ENCODE data around the gene KHDRBS1. TPM values are rescaled to one million over a fixed set of nuclear protein-coding genes. Genes with fewer than 3 reads are reported as not detected.
"Not testable (repeated sequence)": the region's sequence is repeated elsewhere in the genome, so short reads cannot be mapped to it uniquely, and the experiment has no call there.

KHDRBS1 gene
- total and polyA plus RNA-seq, 2 of the 13 experiments (the other 11 are each of a cell fraction or from before 2014, with no cell fraction given): 25.1 to 39.0 TPM

GRCh38 chr1:32001863-32002262 is 11.8 kb upstream of the KHDRBS1 start:
- Histone ChIP-seq H3K4me1 (ENCODE audit: insufficient read depth, low read length) (no peaks in the 10 kb centered on the region), H3K4me3 (replicated peaks in 1 of 3; ENCODE audit: insufficient read depth in 1 of 3, low read depth in 2 of 3, low read length in 3 of 3) (no peak overlapping the region), H3K4me2 (ENCODE audit: low read depth, low read length) (no peak overlapping the region), H2AFZ (ENCODE audit: low read length) (no peak overlapping the region), H3K9me3 (ENCODE audit: low read length) (no peaks in the 10 kb centered on the region), H3K36me3 (replicated peaks in 1 of 2; ENCODE audit: control insufficient read depth in 1 of 2, insufficient read depth in 2 of 2, low read length in 2 of 2) (no peaks in the 10 kb centered on the region), H3K27ac (ENCODE audit: extremely low read length, insufficient read depth, low read length) (no peak overlapping the region), H3K79me2 (ENCODE audit: insufficient read depth, low read length) (no peaks in the 10 kb centered on the region), H3K9ac (ENCODE audit: insufficient read depth, low read depth, low read length) (no peak overlapping the region), H4K20me1 (ENCODE audit: insufficient read depth, low read length) (no peaks in the 10 kb centered on the region), H3K27me3 (ENCODE audit: control insufficient read depth in 1 of 2, insufficient read depth in 2 of 2, low read length in 2 of 2) (no peaks in the 10 kb centered on the region; a peak in 2 of 5 replicates)
- ATAC-seq (no peak), DNase-seq (ENCODE audit: low spot score) (no peak), FAIRE-seq (no peak)
- TF ChIP-seq ZNF234 (CRISPR knock-in tag; conservative IDR thresholded peaks at IDR 0.05): no peak
- TF ChIP-seq JUND (CRISPR knock-in tag; IDR thresholded peaks at IDR 0.05): no peak
- no TSS peak for BruUV-seq (replicated peaks)
- WGBS (ENCODE audit: low lambda C conversion rate): 40% methylated on average over 5 of the region's 5 CpGs
- in situ Hi-C loops (cut with HindIII; ENCODE audit: extremely low pct_ligation_motif_present, low pct_unique_long_range_greater_than_20kb) (no loop called here), intact Hi-C loops (cut with micrococcal nuclease; ENCODE audit: unreplicated experiment) (no loop called here)
- POLR2A ChIA-PET: interaction anchor here (1.6 kb wide), 1 partner anchor 12 kb away, joined by 6 read pairs; the partner anchor contains the start of gene KHDRBS1
- CTCF ChIA-PET (ENCODE audit: low intra/inter-chr PET ratio, low total read pairs): no interaction called here

- FAIRE-seq; H3K4me2 ChIP-seq (ENCODE audit: low read depth, low read length); H3K9ac ChIP-seq (ENCODE audit: insufficient read depth, low read depth, low read length); in situ Hi-C loops (cut with HindIII; ENCODE audit: extremely low pct_ligation_motif_present, low pct_unique_long_range_greater_than_20kb); BruUV-seq (replicated peaks); ATAC-seq; CTCF ChIA-PET (ENCODE audit: low intra/inter-chr PET ratio, low total read pairs); H3K9me3 ChIP-seq (ENCODE audit: low read length); H2AFZ ChIP-seq (ENCODE audit: low read length); intact Hi-C loops (cut with micrococcal nuclease; ENCODE audit: unreplicated experiment); H3K36me3 ChIP-seq (replicated peaks in 1 of 2; ENCODE audit: control insufficient read depth in 1 of 2, insufficient read depth in 2 of 2, low read length in 2 of 2); H3K27me3 ChIP-seq (ENCODE audit: control insufficient read depth in 1 of 2, insufficient read depth in 2 of 2, low read length in 2 of 2); H3K4me3 ChIP-seq (replicated peaks in 1 of 3; ENCODE audit: insufficient read depth in 1 of 3, low read depth in 2 of 3, low read length in 3 of 3); H3K4me1 ChIP-seq (ENCODE audit: insufficient read depth, low read length); DNase-seq (ENCODE audit: low spot score); H4K20me1 ChIP-seq (ENCODE audit: insufficient read depth, low read length); H3K79me2 ChIP-seq (ENCODE audit: insufficient read depth, low read length); H3K27ac ChIP-seq (ENCODE audit: extremely low read length, insufficient read depth, low read length): not testable (repeated sequence)
- 33% methylated on average over 4 of the region's 4 CpGs for WGBS (ENCODE audit: low lambda C conversion rate)
- POLR2A ChIA-PET: interaction anchor here (1.6 kb wide), 1 partner anchor 11 kb away, joined by 6 read pairs; the partner anchor contains the start of gene KHDRBS1
Observed at GRCh38 chr1:32002285-32002684, 11.4 kb upstream of the KHDRBS1 start.
